SIG-M5 treated with dmso at 0.1 percent for 504 hours (cell line): ENCODE measurements around the gene ZSCAN21.
A peak's percentile ranks its signal among the peaks of the same experiment; 100 is the strongest.

ENCODE experiments used
- DNase-seq: peaks from one replicate; lab custom pipeline; 2025; ENCODE audit not compliant: unreplicated experiment; lab: John Stamatoyannopoulos, UW

The ZSCAN21 gene

DNA sequence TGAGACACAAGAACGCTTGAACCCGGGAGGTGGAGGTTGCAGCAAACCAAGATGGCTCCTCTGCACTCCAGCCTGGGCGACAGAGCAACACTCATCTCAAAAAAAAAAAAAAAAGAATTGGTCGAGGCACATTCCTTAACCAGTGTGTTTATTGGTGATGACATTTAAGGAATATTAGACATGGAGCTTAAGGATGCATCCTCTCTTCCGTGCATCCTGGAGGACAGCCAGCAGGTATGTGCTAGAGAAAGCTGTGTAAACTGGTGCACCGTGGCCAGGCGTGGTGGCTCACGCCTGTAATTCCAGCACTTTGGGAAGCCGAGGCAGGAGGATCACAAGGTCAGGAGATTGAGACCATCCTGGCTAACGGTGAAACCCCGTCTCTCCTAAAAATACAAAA lies 22.4 kb upstream of the ZSCAN21 start:
- DNase-seq = no peak

- DNase-seq = no peak
These were observed 20.0 kb upstream of the ZSCAN21 start for GRCh38 chr7:100029596-100029995.

DNA sequence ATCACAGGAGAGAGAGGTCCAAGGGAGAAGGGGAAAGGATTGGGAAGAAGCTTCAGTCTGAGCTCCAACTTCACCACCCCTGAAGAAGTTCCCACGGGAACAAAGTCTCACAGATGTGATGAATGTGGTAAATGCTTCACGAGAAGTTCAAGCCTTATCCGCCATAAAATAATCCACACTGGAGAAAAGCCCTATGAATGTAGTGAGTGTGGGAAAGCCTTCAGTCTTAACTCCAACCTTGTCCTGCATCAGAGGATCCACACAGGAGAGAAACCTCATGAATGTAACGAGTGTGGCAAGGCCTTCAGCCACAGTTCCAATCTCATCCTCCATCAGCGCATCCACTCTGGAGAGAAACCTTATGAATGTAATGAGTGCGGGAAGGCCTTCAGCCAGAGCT lies 16.0 kb upstream of the ZSCAN21 start:
- DNase-seq = no peak

- DNase-seq = no peak
These were observed 14.6 kb upstream of the ZSCAN21 start for GRCh38 chr7:100034871-100035510.

GRCh38 chr7:100035876-100036275 lies 13.7 kb upstream of the ZSCAN21 start:
- no peak for DNase-seq

DNA sequence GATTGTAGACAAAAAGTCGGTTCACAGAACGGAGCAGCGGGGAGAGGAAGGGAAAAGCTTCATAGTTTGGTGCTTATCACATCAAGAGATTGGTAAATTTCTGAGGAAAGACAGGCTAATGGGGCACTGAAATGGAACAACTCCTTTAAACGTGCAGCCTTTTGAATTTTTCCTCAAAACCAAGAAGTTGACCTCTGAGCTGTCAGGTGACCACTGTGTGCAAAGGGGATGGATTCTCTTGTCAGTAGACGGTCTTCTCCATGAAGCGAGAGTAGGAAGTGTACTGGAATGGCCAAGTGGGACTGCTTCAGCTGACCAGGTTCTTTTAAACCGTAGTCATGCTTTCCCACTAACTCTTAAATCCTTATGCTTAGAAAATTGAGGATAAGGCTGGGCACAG lies 11.2 kb upstream of the ZSCAN21 start:
- DNase-seq = no peak

DNA sequence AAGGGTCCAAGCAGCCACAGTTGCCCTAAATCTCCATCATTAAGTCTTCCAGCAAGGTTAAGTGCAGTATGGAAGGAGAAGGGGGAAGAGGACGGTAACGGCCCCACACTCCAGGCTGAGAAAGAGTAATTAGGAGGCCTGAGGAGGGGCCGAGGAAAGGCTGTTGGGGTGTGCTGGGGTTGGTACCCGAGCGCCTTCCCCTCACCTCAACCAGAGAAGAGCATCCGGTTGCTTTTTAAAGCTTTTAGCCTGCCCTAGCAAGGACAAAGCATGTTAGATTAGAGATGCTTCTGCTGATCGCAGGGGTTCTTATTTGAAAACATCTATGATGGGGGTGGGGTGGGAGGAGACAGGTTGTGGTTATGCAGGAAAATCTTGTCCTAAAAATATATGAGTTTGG lies 9.0 kb upstream of the ZSCAN21 start:
- DNase-seq = no peak

DNA sequence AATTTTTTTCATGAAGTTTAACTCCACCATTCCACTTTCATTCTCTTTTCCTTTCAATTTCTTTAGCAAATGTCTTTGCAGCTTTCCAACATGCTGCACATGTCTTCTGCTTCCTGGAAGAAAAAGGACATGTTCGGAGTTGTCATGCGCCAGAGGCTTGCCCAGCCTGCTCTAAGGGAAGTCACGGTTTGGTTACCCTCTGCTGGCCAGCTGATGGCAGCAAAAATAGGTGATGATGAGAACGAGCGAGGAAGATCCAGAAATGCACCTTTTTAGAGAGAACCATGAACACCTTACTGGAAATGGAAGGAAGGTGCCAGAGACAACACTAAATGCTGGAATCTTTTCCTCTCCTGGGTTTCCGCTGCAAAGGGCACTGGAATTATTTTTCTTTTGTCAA lies 4.9 kb upstream of the ZSCAN21 start:
- peak; percentile 59 for DNase-seq

DNA sequence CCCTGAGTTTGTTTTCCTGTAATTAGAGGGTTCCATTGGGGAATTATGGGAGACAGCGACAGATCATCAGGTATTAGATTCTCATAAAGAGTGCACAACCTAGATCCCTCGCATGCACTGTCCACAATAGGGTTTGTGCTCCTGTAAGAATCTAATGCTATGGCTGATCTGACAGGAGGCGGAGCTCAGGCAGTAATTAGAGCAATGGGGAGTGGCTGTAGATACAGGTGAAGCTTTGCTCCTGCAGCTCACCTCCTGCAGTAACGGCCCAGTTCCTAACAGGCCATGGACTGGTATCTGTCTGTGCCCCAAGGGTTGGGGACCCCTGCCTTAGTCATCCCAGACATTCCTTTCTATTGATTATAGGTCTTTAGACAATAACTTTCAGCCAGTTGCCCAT lies 894 bp upstream of the ZSCAN21 start:
- DNase-seq = no peak

DNA sequence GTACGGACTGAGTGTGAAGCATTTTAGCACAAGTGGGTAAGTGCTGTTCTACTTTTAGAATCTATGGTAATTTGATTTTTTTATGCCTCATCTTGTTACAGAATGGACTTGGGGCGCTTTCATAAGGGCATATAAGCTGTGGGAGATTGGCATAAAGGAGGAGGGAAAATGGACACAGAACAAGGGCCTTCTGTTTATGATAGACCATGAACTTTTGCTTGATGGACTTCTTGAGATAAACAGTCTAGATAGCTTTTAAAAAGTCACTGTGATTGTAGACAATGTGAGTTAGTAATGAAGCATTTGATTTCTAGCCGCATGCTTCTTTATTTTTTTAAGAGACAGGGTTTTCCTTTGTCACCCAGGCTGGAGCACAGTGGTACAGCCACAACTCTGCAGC lies 2.0 kb downstream of the ZSCAN21 start:
- DNase-seq = no peak

GRCh38 chr7:100053215-100053614 lies 3.6 kb downstream of the ZSCAN21 start:
- DNase-seq = peak; percentile 63

DNA sequence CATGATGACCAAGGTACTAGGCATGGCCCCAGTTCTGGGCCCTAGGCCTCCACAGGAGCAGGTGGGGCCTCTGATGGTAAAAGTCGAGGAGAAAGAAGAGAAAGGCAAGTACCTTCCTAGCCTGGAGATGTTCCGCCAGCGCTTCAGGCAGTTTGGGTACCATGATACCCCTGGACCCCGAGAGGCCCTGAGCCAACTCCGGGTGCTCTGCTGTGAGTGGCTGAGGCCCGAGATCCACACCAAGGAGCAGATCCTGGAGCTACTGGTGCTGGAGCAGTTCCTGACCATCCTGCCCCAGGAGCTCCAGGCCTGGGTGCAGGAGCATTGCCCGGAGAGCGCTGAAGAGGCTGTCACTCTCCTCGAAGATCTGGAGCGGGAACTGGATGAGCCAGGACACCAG lies 7.4 kb downstream of the ZSCAN21 start:
- no peak for DNase-seq

DNA sequence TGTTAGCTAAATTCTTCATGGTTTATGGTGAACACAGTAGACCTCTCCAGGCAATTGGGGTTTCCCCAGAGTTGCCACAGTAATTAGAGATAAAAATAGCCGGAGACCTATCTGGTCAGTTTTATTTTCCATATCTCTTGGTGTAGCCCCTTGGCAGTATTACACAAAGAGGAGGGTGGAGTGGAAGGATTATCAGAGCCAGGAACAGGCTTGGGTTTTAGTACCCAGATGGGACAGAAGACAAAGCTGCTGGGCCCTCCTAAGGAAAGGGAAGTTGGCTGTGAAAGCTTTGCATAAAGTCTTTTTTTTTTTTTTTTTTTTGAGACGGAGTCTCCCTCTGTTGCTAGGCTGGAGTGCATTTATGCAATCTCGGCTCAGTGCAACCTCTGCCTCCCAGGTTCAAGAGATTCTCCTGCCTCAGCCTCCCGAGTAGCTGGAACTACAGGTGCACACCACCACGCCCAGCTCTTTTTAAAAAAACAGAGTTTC lies 9.7 kb downstream of the ZSCAN21 start:
- DNase-seq = no peak

DNA sequence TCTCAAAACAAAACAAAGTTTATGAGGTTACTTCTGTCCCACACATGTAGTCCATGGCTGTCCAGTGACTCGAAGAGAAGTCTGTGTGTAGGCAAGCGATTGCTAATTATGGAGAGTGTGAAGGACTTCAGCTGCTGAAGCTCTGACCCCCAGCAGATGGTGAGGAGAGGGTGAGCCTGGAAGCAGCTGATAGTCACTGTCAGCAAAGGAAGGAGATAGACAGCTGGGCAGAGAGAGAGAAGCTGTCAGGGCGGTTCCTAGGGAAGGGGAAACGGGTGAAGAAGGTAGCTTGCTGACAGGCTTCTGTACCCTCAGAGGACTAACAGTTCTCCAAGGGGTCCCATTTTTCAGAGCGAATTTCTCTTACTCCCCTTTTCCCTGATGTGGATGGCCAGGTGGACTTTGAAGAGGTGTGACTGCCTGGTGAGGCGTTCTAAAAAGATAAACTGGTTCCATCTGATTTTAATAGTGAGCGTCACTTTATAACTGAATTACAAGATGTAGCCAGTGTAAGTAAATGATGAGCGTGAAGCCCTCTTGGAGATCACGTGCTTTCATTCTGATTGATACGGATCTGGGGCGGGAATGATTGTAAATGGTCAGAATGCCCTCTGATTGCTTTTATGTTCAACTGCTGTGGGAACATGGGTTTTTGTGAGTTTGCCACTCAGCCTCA lies 12.1 kb downstream of the ZSCAN21 start:
- no peak for DNase-seq

- no peak for DNase-seq
These were observed 13.8 kb downstream of the ZSCAN21 start for GRCh38 chr7:100063376-100063775.

GRCh38 chr7:100064162-100064561 lies 14.6 kb downstream of the ZSCAN21 start:
- no peak for DNase-seq

DNA sequence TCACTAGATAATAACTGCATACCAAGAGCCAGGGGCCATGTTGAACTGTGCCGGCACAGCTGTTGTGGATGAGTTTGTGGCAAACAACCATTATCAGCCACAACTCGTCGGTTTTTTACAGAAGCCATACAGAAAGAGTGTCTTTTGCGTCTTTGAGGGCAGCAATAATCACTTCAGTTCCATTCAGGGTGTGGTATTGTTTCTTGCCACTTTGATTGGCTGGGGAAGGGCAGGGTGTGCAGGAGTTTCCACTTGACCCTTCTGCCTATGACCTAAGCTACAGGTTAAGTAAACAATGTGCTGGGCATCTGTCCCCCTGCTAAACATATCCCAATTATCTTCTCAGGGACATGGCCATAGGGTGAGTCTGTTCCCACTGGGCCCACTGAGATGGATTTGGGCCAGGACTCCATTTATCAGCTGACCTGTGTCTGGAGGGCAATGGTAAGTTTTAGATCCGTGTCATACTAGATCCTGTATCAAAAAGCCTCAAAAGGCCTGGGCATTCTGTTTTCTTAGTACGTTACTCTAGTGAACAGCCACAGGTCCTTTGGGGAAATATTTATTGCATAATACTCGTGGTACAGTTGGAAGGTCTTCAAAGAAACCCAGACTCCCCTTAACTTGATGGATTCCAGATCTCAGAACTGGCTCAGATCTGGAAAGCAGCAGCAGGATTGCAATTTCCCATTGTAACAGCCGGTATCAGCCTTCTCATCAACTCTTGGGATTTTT lies 16.0 kb downstream of the ZSCAN21 start:
- DNase-seq = no peak

GRCh38 chr7:100066953-100067352 lies 17.4 kb downstream of the ZSCAN21 start:
- no peak for DNase-seq

- no peak for DNase-seq
These were observed 20.4 kb downstream of the ZSCAN21 start for GRCh38 chr7:100069991-100070390.

GRCh38 chr7:100071018-100071723 lies 21.6 kb downstream of the ZSCAN21 start:
- no peak for DNase-seq

DNA sequence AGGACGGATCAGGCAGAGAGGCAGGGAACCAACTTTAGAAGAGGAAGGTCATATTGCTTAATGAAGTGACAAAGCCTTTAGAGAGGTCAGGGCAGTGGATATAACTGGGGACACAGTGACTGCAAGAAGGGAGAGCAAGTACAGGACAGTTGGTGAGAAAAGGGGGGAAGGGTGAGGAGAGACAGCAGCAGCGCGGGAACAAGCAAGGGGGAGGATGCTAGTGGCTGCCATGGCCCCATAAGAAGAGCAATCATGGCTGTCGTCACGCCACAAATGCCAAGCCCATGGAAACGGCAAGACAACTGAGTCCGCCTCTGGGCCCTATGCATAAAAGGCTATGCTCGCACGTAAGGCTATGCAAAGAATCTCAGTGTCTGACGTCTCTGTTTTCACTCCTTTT lies 22.9 kb downstream of the ZSCAN21 start:
- no peak for DNase-seq

GRCh38 chr7:100074841-100075240 lies 25.3 kb downstream of the ZSCAN21 start:
- DNase-seq = no peak
